GM23338 (cell line): ENCODE data around the gene NTRK3.

Experiments used
- CREB1 ChIP-seq: fragments of 250-450 bp; sonication (Bioruptor Pico); IDR thresholded peaks from 2 replicates; pipeline ENCODE4 v1.5.0; 2020; ENCODE audit warnings: low read depth, mild to moderate bottlenecking, moderate library complexity
- EZH2 ChIP-seq: fragments of 200-600 bp; sonication (generic); IDR thresholded peaks from one replicate; pipeline ENCODE4 v1.8.0; 2017; ENCODE audit warnings: antibody characterized with exemption, mild to moderate bottlenecking, low read depth; ENCODE audit not compliant: unreplicated experiment
- EZH2phosphoT487 ChIP-seq: fragments of 200-600 bp; sonication (generic); IDR thresholded peaks from one replicate; pipeline ENCODE4 v1.8.1; 2018; ENCODE audit warnings: antibody characterized with exemption; ENCODE audit not compliant: unreplicated experiment
- POLR2AphosphoS5 ChIP-seq: IDR thresholded peaks from 2 replicates; pipeline ENCODE4 v1.6.1; 2016; ENCODE audit warnings: antibody characterized with exemption, low read depth
- REST ChIP-seq: IDR thresholded peaks from one replicate; pipeline ENCODE4 v1.6.1; 2018; ENCODE audit warnings: antibody characterized with exemption; ENCODE audit not compliant: unreplicated experiment
- ZNF114 ChIP-seq: fragments of 250-450 bp; sonication (Bioruptor Pico); IDR thresholded peaks from 2 replicates; pipeline ENCODE4 v1.5.0; 2020; ENCODE audit warnings: mild to moderate bottlenecking, moderate library complexity
- TF ChIP-seq, protein P1 (sequence below), 2 experiments: fragments of 200-600 bp in 1 of 2; sonication (generic) in 1 of 2; conservative IDR thresholded peaks; 2 replicates each; pipeline versions ENCODE4 v1.5.1 to v1.6.1; 2016 to 2017; ENCODE audit warnings: antibody characterized with exemption in 2 of 2, low read depth in 2 of 2, mild to moderate bottlenecking in 2 of 2, moderate library complexity in 1 of 2

DNA sequence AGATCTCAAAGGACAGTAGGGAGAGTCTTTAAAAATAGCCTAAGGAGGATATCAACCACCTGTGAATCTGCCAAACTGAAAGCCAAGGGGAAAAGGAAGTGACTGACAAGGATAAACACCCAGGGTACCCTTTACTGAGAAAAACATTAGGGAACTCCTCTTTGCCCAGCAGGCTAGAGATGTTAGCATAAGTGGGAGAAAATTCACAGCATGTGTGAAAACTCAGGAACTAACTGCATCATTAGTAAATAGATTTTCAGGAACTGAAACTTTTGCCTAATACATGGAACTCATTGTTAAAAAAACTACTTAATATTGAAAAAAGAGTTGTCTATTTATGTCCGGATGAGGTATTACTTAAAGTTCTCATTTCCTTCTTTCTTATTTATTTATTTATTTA lies 375.5 kb downstream of the NTRK3 start:
- TF ChIP-seq REST (no peak), POLR2AphosphoS5 (no peak), EZH2 (no peak), CREB1 (no peak), EZH2phosphoT487 (no peak), ZNF114 (CRISPR knock-in tag) (no peak)
- TF ChIP-seq, protein P1, sequence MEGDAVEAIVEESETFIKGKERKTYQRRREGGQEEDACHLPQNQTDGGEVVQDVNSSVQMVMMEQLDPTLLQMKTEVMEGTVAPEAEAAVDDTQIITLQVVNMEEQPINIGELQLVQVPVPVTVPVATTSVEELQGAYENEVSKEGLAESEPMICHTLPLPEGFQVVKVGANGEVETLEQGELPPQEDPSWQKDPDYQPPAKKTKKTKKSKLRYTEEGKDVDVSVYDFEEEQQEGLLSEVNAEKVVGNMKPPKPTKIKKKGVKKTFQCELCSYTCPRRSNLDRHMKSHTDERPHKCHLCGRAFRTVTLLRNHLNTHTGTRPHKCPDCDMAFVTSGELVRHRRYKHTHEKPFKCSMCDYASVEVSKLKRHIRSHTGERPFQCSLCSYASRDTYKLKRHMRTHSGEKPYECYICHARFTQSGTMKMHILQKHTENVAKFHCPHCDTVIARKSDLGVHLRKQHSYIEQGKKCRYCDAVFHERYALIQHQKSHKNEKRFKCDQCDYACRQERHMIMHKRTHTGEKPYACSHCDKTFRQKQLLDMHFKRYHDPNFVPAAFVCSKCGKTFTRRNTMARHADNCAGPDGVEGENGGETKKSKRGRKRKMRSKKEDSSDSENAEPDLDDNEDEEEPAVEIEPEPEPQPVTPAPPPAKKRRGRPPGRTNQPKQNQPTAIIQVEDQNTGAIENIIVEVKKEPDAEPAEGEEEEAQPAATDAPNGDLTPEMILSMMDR (conservative IDR thresholded peaks at IDR 0.05; ENCODE audit: low read depth in 2 of 2) = no peak
